GM21526 (cell line): ENCODE results near the gene EIPR1.
"Not testable (repeated sequence)": the region's sequence is repeated elsewhere in the genome, so short reads cannot be mapped to it uniquely, and the experiment has no call there.

Source experiments
- ATAC-seq: cut with Tn5 transposase; IDR thresholded peaks from one replicate; pipeline ENCODE4 v1.9.1; 2021; ENCODE audit warnings: moderate library complexity; ENCODE audit not compliant: unreplicated experiment, low FRiP score

Gene EIPR1

DNA sequence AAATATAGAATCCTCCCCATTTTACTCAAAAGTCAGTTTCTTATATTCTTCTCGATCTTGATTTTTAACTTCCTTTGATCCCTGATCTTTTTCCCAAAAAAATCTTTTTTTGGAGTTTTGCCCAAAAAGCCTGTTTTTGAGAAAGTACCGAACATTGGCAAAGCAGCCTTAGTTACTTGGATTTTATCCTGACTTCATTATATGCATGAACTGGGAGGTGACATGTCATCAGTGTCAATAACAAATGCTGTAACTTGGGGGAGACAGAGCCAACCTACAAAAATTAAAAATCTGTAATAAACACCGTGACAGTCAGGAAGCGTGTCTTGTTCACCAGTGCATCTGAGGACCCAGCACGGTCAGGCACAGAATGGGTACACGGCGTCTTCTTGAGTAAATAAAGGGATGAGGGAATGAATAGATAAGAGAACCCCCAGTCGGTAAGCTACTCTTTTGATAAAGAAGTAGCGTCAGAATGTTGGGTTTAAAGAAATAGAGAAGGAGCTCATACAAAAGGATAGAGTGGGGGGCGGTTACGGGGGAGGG, 26.8 kb upstream of the EIPR1 start:
- no peak for ATAC-seq

DNA sequence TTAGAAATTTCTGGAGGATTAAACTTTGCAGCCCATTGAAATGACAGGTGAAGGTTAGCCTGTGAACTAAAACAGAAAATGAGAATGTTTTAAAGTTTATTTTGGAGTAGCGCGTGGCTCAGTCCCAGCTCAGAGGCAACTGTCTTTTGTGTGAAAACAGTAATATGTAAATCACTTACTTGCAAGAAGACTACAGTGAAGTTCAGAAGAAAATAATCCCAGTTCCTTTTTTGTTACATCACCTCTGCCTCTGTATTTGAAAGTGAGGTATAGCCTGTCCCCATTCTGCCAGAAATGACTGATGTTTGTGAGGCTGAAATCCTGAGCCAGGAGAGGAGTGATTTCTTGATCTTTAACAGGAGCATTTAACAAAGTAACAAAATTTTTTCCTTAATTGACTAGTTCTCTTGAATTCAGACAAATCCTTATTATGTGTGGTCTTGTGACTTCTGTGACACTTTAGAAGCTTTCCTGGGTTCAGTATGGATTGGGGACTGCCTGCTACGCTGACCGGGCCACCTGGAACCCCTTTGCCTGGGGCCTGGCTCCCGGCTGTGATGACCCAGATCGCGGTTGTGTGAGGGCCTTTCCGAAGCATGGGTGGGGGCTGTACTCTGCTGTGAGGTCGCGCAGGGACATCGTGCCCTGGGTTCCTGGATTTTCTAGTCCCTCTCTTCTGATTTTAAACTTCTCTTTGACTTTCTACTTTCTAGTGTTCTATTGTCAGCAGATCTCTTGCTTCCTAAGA, 26.1 kb upstream of the EIPR1 start:
- ATAC-seq, result peak; percentile 99

DNA sequence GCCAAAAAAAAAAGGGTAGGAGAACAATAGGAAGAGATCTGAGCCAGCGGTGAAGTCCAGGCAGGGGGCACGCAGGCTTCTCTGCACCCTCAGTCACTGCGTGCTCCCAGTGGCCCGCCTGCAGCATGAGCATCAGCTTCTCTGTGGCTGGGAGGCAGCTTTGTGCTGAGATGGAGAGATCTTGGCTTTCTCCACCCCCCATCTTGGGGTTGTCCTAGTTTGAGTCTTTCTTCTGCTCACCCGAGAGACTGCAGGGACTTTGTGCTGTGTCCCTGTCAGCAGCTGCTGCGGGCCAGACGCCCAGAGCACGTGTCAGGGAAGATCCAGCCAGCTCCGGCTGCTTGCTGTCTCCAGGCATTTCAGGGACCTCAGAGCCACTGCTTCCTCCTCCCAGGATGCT, 22.2 kb upstream of the EIPR1 start:
- no peak for ATAC-seq

DNA sequence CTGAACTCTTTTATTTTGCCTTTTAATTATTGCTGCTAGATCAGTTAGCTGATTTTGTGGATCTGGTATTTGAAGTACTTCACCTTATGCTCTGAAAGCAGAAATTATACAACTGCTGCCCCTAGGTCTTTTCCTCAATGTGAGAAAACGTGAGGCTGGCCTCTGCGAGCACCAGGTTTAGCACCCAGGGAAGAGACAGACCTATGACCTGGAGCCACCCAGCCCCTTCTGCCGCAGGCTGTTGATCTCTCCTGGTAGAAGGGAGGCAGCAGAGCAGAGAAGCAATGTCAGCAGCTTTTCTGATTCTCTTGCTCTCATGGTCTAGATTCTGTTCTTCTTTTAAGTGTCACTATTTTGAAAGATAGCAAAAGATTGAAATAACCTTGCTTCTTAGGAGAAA, 21.8 kb upstream of the EIPR1 start:
- ATAC-seq, result no peak

DNA sequence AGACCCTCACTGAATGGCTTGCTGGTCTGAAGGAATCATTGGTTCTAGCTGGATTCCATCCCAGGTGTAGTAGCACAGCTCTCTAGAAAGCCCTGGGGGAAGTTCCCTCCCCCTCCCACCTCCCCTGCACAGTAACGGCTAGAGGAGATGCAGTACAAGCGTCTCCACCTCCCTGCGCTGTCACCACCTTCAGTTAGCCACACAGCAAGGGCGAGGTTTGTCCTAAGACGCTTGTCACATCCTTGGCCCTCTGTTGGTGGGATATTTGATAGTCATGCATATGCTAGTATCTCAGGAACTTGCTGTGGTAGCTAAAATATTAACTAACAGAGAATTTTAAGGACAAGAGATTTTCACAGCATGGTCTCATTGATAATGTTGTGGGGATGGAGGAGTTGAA, 21.2 kb upstream of the EIPR1 start:
- ATAC-seq, result no peak

DNA sequence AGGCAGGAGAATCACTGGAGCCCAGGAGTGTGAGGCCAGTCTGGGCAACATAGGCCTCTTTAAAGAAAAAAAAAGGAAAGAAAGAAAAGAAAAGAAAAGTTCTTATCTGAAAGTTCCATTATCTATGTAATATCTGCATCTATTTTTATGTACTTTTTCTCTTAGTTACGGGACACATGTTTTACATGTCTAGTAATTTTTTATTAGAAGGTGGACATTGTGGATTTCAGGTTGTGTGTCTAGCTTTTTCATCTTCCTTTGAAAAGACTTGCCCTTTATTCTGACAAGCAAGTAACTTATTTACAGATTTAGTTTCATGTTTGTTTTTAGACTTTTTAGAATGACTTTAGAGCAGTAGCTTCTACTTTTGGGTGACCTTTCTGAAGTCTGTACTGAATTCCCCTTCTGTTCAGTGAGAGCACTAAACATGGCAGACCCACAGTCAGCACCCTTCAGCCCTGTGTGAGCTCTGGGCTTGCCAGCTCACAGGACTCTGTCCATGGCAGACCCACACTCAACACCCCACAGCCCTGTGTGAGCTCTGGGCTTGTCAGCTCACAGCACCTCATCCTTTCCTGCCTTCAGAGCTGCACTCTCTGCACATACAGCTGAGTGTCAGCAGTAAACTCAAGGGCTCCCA, 19.4 kb upstream of the EIPR1 start:
- ATAC-seq, result no peak

DNA sequence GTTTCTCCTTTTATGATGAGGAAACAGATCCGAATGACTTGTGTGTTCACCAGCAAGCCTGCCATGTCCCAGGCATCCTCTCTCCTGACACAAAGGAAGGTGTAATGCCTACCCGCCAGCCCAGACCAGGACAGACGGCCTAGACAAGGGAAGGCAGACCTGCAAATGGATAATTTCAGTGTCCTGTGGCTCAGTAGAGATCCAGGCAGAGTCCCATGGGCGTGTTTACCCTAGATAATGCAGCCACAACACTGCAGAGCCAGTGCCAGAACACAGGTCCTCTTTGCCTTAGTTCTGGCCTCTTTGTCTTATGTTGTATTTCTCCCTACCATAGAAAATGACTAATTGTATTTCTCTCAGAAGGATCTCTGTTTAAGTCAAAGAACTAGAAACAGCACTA, 14.6 kb upstream of the EIPR1 start:
- ATAC-seq, result no peak

DNA sequence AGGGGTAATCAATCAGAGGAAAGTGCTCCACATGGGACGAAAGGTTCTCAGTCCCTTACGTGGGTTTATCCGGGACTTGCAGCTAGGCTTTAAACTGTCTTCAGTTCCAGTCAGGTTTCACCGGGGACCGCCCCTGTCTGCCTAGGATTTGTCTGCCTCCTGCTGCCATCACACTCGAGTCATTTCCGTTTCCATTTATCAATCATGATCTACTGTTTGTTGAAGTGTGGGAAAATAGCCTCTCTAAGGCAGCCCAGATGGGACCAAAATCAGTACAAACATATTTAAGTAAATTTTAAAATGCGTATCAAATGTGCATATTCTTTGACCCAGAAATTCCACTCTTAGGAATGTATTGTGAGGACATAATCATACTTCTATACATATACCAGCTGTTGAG, 12.4 kb upstream of the EIPR1 start:
- ATAC-seq, result no peak

DNA sequence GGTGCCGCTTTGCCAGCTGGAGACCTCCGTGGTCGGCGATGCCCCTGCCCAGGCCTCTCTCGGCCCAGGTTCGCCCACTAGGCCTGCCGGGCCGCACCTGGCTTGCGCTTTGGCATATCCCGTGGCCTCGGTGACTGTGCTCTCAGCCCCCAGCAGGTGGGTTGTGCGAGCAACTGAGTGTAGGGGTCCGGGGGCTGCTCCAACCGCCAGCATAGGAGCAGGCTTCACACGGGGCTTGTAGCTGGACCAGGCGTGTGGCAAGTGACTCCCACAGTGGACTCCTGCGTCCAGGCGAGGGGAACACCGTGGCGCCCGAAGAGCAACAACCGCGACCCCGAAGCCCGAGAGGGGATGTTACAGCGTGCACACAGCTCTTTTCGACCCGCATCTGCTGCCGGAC, 11.6 kb upstream of the EIPR1 start:
- ATAC-seq, result no peak

DNA sequence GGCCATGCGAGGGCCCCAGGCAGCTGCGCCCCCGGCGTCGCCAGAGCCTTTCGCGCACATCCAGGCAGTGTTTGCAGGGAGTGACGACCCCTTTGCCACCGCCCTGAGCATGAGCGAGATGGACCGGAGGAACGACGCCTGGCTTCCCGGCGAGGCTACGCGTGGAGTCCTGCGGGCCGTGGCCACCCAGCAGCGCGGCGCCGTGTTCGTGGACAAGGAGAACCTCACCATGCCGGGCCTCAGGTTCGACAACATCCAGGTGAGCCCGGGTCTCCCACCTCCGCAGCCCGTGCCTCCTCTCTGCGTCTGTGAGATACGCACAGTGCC, 10.8 kb upstream of the EIPR1 start:
- ATAC-seq, result no peak

DNA sequence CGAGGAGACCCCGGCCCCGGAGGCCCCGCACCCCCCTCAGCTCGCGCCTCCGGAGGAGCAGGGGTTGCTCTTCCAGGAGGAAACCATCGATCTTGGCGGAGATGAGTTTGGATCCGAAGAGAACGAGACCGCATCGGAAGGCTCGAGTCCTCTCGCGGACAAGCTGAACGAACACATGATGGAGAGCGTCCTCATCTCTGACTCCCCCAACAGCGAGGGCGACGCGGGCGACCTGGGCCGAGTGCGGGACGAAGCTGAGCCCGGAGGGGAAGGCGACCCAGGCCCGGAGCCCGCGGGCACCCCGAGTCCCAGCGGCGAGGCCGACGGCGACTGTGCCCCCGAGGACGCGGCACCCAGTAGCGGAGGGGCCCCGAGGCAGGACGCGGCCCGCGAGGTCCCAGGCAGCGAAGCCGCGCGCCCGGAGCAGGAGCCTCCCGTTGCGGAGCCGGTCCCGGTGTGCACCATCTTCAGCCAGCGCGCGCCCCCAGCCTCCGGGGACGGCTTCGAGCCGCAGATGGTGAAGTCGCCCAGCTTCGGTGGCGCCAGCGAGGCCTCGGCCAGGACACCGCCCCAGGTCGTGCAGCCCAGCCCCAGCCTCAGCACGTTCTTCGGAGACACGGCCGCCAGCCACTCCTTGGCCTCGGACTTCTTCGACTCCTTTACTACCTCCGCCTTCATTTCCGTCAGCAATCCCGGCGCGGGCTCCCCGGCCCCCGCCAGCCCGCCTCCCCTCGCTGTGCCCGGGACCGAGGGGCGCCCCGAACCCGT, 10.2 kb upstream of the EIPR1 start:
- no peak for ATAC-seq

DNA sequence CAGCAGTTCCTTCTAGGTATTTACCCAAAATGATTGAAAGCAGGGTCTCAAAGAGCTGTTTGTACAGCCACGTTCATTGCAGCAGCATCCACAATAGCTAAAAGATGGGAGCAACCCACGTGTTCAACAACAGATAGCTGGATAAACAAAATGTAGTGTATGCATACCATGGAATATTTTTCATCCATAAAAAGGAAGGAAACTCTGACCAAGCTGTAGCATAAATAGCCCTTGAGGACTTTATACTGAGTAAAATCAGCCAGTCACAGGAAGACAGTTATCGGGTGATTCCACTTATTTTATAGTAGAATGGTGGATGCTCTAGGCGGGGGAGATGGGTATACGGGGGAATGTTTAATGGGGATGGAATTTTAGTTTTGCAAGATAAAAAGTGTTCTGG, 9.4 kb upstream of the EIPR1 start:
- ATAC-seq, result no peak

DNA sequence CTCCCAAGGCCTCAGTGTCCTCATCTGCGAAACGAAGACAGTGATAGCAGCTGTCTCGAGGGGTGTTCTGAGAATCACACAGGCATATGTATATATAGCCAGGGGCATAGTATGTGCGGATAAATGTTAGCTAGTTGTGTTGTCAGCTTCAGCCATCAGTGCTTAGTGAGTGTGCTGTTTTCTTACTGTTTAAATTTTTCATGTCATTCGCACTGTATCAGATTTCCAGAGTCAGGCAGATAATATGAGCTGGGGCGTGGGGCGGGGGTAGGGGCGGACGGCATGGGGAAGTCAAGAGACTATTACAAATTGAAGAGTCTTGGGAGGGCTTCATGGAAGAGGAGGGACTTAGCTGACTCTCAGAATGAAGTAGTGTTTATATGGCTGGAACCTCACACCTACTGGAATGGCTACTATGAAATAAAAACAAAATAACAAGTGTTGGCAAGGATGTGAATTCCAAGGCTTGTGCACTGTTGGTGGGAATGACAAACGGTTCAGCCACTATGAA, 8.9 kb upstream of the EIPR1 start:
- no peak for ATAC-seq

DNA sequence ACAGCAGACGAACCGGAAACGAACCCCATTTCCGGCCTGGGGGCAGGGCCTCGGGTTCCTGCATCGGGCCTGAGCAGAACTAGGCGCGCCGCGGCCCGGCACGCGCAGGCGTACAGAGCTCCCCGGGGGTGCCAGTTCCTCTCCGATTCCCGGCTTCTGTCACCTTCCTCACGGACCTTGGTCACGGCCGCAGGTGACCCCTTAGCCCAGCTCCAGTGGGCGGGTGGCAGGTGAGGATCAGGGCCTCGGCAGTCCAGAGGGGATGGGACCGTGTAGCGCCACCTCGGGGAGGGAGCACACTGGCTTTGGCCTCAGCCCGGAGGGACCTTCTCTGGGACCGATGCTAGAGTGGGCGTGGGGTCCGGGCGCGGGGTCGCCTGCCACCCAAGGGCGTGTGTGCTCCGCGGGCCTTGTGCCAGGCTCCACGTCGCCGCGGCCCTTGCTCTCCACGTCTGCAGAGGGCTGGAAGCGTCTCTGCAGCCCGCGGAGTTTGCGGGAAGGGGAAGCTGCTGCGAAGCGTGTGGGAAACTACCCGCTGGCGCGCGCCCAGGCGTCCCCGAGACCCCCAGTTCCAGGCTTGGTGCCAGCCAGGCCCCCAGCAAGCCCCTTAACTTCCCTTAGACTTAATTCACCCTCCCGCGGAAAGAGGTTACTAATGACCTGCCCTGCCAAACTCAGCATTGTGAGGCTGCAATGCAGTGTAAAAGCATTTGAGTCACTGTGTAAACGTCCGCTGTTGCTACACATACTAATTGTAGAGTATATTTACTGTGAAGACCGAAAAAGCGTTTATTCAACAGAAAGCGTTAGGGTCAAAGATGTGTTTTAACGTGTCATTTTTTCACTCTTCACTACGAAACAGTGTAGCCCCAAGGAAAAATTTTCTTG, 2.3 kb upstream of the EIPR1 start, which contains the start of gene TRAPPC12:
Gene TRAPPC12, plus strand, starts transcription at position 48 of the 888 bp plus-strand sequence. CDS start 7,930 bp downstream, outside the sequence.
- ATAC-seq, result peak; percentile 83

DNA sequence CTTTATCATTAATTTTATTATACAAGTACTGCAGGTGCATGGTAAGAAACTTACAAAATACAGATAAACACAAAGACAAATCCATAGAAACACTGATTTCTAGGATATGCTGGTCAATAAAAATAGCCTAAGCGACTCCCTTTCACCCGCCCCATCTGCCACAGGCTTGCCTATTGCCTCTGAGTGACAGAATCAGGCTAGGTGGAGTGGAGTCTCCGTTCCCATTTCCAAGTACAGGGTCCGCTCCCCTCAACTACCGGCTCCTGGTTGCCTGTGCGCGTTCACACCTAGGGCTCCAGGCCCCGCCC, 1.7 kb upstream of the EIPR1 start:
- no peak for ATAC-seq

DNA sequence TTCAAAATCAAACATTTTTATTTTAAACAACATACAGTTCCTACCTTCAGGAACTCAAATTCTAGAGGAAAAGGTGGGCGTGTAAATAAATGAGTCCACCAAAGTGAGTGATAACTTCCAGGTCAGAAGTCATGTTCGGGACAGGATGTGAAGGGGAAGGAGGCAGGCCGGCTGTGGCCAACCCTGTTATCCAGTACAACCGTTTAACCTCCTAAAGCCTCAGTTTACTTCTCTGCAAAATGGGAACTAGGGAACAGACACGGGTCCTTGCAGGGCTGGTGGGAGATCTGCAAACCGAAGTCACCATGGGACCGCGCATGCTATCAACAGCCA, 373 bp downstream of the EIPR1 start:
- peak; percentile 18 for ATAC-seq

DNA sequence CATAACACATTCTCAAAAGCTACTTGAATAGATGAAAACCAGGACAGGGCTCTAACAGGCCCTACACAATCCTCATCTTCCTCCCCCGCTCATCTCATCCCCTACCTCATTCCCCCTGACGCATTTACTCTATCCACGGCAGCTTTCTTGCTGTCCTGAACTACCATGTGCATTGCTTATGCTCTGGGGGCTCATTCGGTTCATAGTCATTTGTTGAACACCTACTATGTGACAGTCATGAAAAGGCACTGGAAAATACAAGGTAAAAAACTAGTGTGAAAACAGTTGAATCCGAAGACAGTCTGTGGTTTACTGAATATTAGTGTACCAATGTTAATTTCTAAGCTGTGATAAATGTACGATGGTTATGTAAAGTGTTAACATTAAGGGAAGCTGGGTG, 797 bp downstream of the EIPR1 start:
- ATAC-seq, result no peak

DNA sequence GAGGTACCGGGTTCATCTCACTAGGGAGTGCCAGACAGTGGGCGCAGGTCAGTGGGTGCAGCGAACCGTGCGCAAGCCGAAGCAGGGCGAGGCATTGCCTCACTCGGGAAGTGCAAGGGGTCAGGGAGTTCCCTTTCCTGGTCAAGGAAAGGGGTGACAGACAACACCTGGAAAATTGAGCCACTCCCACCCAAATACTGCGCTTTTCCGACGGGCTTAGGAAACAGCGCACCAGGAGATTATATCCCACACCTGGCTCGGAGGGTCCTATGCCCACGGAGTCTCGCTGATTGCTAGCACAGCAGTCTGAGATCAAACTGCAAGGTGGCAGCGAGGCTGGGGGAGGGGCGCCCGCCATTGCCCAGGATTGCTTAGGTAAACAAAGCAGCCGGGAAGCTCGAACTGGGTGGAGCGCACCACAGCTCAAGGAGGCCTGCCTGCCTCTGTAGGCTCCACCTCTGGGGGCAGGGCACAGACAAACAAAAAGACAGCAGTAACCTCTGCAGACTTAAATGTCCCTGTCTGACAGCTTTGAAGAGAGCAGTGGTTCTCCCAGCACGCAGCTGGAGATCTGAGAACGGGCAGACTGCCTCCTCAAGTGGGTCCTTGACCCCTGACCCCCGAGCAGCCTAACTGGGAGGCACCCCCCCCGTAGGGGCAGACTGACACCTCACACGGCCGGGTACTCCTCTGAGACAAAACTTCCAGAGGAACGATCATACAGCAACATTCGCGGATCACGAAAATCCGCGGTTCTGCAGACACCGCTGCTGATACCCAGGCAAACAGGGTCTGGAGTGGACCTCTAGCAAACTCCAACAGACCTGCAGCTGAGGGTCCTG, 8.1 kb downstream of the EIPR1 start:
- not testable (repeated sequence) for ATAC-seq

DNA sequence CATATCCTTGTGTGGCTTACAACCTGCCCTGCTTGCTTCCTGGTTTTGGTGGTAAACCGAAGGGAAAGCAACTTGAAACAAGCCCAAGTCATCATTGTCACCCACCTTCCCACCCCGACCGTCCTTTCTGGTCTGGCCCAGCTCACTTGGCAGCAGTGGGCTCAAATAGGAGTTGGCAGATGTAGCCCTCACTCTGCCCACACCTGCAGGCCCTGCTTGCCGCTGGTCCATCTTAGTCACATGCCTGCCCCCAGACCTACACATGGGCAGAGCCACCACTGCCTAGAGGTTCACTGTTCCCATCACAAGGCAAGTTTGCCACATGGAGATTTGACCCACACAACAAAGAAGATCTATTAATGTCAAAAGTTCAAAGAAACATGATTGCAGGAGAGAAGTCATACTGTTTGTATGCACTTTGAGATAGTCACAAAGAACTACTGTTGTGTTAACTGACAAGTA, 9.3 kb downstream of the EIPR1 start:
- ATAC-seq, result no peak

DNA sequence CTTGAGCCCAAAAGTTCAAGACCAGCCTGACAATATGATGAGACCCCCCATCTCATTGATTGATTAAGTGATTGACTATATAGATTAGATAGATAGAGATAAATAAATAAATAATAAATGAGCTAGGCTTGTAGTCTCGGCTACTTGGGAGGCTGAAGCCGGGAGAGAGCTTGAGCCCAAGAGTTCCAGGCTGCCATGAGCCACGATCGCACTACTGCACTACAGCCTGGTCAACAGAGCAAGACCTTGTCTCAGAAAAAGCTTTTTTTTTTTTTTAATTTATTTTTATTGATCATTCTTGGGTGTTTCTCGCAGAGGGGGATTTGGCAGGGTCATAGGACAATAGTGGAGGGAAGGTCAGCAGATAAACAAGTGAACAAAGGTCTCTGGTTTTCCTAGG, 12.4 kb downstream of the EIPR1 start:
- ATAC-seq, result no peak
